Testis (tissue), 3 donors: ENCODE results near the gene CPXM2. TPM values are rescaled to one million over a fixed set of nuclear protein-coding genes. Genes with fewer than 3 reads are reported as not detected.

ENCODE experiments used
- DNase-seq: peaks from one replicate; pipeline ENCODE4 v3.0.0-alpha.2; 2019
- H3K27ac ChIP-seq, 2 donors: fragments of 200-600 bp; sonication (generic); one replicate each; pipeline ENCODE4 v1.5.1; 2019
- H3K27me3 ChIP-seq: fragments of 200-600 bp; sonication (generic); one replicate; pipeline ENCODE4 v1.5.1; 2019
- H3K36me3 ChIP-seq: fragments of 200-600 bp; sonication (generic); one replicate; pipeline ENCODE4 v1.5.1; 2017; ENCODE audit warnings: low read depth; ENCODE audit errors: missing control alignments
- H3K4me1 ChIP-seq: fragments of 200-600 bp; sonication (generic); one replicate; pipeline ENCODE4 v1.5.1; 2019
- H3K4me3 ChIP-seq, 2 donors: fragments of 200-600 bp; sonication (generic); one replicate each; pipeline ENCODE4 v1.5.1; 2017 to 2019
- H3K9me3 ChIP-seq: fragments of 200-600 bp; sonication (generic); one replicate; pipeline ENCODE4 v1.5.1; 2017
- POLR2A ChIP-seq: fragments of 450-650 bp; IDR thresholded peaks from one replicate; pipeline ENCODE4 v1.6.1; 2017; ENCODE audit warnings: antibody characterized with exemption, mild to moderate bottlenecking, moderate library complexity
- WGBS, 2 donors: methylation state at CpG; one replicate each; pipeline ENCODE4 v1.1.5; 2018; 5-methylcytosine and 5-hydroxymethylcytosine counted together
- intact Hi-C: fragments of 100-400 bp; cut with DNase I; formaldehyde crosslinking; loops from one replicate; pipeline ENCODE4 v1.15.1; 2023; ENCODE audit warnings: low total_unique reads
- polyA plus RNA-seq: library from polyadenylated mRNA; stranded (reverse); fragments of 350-450 nt; fragmentation: Illumina TruSeq; extraction: RNeasy Lipid Tissue Mini Kit (QIAGEN cat#74804); gene quantifications from one replicate; pipeline ENCODE4 v1.2.3, GENCODE V29; 2014; ENCODE audit warnings: low read depth, low replicate concordance; ENCODE audit not compliant: insufficient read depth
- total RNA-seq, 2 donors: library from RNA; depleted of rRNA; stranded (reverse); fragments of >200 nt; gene quantifications; one replicate each; pipeline ENCODE4 v1.2.3, GENCODE V29; 2016
- TF ChIP-seq, protein P1 (sequence below), 3 experiments: fragments of 450-650 bp in 2 of 3; fragments of 200-600 bp in 1 of 3; sonication (generic) in 1 of 3; IDR thresholded peaks; one replicate each; pipeline ENCODE4 v1.5.1; 2016 to 2019; ENCODE audit warnings: antibody characterized with exemption in 3 of 3, mild to moderate bottlenecking in 2 of 3, moderate library complexity in 1 of 3

Gene CPXM2
- total and polyA plus RNA-seq, 3 donors from 2014 or later, result 16.0 to 40.0 (median 17.5) TPM

DNA sequence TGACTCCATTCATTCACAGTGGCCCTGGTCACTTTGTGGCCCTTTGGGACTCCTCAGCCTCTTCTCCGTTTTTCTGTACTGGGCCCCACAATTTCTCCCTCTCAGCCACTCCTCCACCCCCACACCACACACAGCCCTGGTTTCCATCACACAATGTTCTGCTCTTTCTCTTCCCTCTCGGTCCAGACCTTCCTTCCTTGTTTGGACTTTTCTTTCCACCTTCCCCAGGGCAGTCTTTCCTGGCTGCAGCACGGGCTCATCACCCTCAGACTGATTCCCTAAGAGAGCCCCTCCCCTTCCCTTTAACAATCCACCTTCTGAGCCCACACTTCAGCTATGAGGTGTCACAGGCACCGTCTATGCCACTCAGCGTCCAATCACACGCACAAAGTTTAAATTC is 25.7 kb downstream of the CPXM2 start:
- H3K27ac ChIP-seq, result peak overlapping the region in 1 of 2 donors; percentile 77
- peaks cover 5% of the 10 kb centered on the region for H3K4me1 ChIP-seq
- intact Hi-C loops, result no loop called here
- H3K9me3 ChIP-seq, result no peaks in the 10 kb centered on the region
- no peak overlapping the region for H3K4me3 ChIP-seq
- H3K27me3 ChIP-seq, result no peaks in the 10 kb centered on the region
- TF ChIP-seq POLR2A, result no peak
- TF ChIP-seq, protein P1, sequence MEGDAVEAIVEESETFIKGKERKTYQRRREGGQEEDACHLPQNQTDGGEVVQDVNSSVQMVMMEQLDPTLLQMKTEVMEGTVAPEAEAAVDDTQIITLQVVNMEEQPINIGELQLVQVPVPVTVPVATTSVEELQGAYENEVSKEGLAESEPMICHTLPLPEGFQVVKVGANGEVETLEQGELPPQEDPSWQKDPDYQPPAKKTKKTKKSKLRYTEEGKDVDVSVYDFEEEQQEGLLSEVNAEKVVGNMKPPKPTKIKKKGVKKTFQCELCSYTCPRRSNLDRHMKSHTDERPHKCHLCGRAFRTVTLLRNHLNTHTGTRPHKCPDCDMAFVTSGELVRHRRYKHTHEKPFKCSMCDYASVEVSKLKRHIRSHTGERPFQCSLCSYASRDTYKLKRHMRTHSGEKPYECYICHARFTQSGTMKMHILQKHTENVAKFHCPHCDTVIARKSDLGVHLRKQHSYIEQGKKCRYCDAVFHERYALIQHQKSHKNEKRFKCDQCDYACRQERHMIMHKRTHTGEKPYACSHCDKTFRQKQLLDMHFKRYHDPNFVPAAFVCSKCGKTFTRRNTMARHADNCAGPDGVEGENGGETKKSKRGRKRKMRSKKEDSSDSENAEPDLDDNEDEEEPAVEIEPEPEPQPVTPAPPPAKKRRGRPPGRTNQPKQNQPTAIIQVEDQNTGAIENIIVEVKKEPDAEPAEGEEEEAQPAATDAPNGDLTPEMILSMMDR (IDR thresholded peaks at IDR 0.05), result no peak
- H3K36me3 ChIP-seq, result no peaks in the 10 kb centered on the region
- 68 to 79% methylated on average over 6 of the region's 6 CpGs for WGBS, 2 donors
- no peak for DNase-seq

DNA sequence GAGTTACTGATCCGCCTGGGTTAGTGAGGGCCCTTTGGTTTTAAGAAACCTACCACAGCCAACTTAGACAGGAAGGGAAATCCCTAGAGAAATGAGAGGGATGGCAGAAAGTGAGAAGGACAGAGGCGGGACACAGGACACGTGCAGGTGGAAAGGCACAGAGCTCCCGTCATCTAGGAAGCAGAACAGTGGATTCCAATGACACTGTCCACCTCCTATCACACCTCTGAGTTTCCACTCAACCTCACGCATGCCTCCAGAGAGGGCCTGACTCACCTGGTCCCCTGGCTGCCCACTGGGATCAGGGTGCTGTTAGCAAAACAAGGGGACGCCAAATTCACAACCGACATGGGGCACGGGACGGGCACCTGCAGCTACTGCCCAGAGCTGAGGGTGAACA is 26.3 kb downstream of the CPXM2 start:
- Histone ChIP-seq H3K9me3 (no peaks in the 10 kb centered on the region), H3K27ac (peak overlapping the region in 1 of 2 donors; percentile 77), H3K27me3 (no peaks in the 10 kb centered on the region), H3K4me3 (no peak overlapping the region), H3K4me1 (peaks cover 5% of the 10 kb centered on the region), H3K36me3 (no peaks in the 10 kb centered on the region)
- no peak for DNase-seq
- 82 to 83% methylated on average over 6 to 9 of the region's 9 CpGs for WGBS, 2 donors
- intact Hi-C loops, result no loop called here
- TF ChIP-seq POLR2A, result no peak
- TF ChIP-seq, protein P1 (IDR thresholded peaks at IDR 0.05), result no peak

DNA sequence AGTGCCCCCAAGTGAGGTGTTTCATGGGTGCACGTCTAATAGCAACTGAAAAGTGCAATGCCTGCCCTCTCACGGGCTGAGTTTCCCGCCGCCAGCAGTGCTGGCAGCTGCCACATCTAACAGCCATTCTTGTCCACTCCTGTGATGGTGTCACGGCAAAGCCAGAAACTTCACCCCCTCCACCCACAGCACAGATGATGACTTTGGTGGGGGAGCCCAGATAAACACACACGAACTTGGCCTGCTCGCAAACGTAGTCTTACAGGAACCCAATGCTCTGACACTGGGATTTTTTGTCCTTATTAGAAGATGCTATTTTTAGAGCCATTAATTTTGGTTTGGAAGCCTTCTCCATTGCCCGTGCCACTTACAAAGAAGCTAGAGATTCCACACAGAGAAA is 26.7 kb downstream of the CPXM2 start:
- Histone ChIP-seq H3K27me3 (no peaks in the 10 kb centered on the region), H3K27ac (peak overlapping the region in 1 of 2 donors; percentile 77), H3K4me3 (no peak overlapping the region), H3K36me3 (no peaks in the 10 kb centered on the region), H3K9me3 (no peaks in the 10 kb centered on the region), H3K4me1 (peaks cover 5% of the 10 kb centered on the region)
- intact Hi-C loops, result no loop called here
- DNase-seq, result peak; percentile 49
- 59 to 67% methylated on average over 9 of the region's 9 CpGs for WGBS, 2 donors
- TF ChIP-seq, protein P1 (IDR thresholded peaks at IDR 0.05), result no peak
- no peak for TF ChIP-seq POLR2A

DNA sequence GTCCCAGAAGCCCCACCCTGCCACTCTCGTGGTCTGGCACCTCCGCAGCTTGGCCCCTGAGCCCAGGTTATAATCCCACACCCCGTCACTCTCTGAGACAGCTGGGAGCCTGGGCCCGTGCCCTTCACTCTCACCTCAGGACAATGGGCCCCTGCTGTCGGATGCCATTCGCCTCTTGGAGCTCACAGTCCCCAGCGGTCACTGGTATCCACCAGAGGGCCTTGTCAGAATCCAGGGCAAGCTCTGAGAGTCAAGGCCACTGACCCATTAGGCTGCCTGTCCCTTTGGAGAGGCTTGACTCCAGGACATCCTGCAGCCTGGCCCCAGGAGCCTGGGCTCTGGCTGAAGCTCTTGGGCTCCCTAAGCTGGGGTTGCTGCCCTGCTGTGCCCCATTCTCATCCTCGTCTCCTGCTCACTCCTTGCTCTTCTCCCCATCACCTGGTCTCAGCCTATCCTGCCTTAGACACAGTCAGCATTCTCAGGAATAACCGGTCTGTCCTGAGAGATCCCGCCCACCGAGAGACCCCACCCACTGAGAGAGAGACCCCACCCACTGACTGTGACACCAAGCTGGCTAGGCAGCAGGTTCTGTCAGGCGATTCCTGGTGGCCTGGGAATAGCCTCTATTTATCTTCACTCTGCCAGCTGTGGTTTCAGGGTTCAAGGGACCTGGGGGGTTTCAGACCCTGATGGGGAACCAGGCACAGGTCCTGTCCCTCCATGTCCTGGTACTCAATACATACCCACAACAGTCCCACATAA is 27.7 kb downstream of the CPXM2 start:
- TF ChIP-seq, protein P1 (IDR thresholded peaks at IDR 0.05), result no peak
- TF ChIP-seq POLR2A, result no peak
- no peak for DNase-seq
- WGBS, 2 donors, result 69 to 86% methylated on average over 7 to 12 of the region's 12 CpGs
- Histone ChIP-seq H3K4me1 (peaks cover 5% of the 10 kb centered on the region), H3K9me3 (no peaks in the 10 kb centered on the region), H3K36me3 (no peaks in the 10 kb centered on the region), H3K4me3 (no peak overlapping the region), H3K27me3 (no peaks in the 10 kb centered on the region), H3K27ac (peak overlapping the region in 1 of 2 donors; percentile 77)
- intact Hi-C loops, result no loop called here

DNA sequence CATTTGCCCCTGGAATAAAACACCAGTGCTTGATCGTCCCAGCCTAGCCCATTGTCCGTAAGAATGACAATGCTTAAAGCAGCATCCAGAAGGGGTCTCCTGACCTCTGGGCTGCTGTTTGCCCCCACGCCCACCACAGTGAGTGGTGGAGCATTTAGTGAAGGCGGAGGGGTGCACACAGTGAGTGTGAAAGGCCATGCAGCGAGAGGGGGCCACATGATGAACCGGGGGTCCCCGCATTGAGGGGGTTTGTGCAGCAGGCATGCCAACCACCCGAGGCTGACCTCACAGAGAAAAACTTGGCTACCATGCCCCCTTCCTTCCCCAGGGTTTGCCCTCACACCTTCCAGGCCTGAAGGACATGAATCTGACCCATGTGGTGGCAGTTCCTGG is 28.4 kb downstream of the CPXM2 start:
- Histone ChIP-seq H3K9me3 (no peaks in the 10 kb centered on the region), H3K36me3 (no peaks in the 10 kb centered on the region), H3K4me3 (no peak overlapping the region), H3K4me1 (peaks cover 5% of the 10 kb centered on the region), H3K27ac (peak overlapping the region in 1 of 2 donors; percentile 77), H3K27me3 (no peaks in the 10 kb centered on the region)
- intact Hi-C loops, result no loop called here
- 73 to 86% methylated on average over 7 to 8 of the region's 8 CpGs for WGBS, 2 donors
- DNase-seq, result no peak
- TF ChIP-seq, protein P1 (IDR thresholded peaks at IDR 0.05), result no peak
- no peak for TF ChIP-seq POLR2A
